Kasumi-1 (cell line): ENCODE data around the gene SMPD3.
"Not testable (repeated sequence)": the region's sequence is repeated elsewhere in the genome, so short reads cannot be mapped to it uniquely, and the experiment has no call there.

ENCODE experiments used
- DNase-seq, 2 experiments: peaks; one replicate each; lab custom pipeline; 2025; lab: John Stamatoyannopoulos, UW

Gene SMPD3

DNA sequence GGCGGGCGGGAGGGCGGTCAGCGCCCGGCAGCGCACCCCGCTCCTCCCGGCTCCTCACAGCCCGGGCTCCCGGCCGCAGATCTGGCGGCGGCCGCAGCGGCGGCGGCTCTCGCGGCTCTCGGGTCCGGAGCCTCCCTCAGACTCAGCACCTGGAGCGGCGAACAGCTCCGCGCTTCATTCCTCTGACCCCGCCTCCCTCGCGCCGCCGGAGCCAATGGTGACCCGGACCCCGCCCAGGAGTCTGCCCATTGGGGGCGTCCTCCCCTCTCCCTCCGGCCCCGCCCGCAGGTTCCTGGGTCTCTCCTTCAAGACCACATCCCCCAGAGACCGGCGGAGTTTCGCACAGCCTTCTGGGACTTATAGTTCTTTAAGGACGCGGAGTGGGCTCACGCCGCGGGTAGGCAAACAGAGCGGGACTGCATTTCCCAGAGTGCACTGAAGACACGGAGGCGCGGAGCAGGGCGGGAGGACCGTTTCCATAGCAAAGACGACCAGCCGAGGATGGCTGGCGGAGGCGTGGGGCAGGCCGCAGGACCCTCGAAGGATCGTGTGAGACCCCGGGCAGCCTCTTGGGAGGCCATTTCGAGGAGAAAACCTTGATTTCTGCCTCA is at the start of gene SMPD3:
TSS of gene SMPD3 (minus strand) at position 149 of the 611 bp plus-strand sequence. CDS start 76,327 bp downstream, outside the sequence.
- DNase-seq = peak; percentile 98

GRCh38 chr16:68496689-68497088 is 48.4 kb upstream of the SMPD3 start:
- DNase-seq = no peak

GRCh38 chr16:68494261-68494660 is 46.0 kb upstream of the SMPD3 start:
- DNase-seq = not testable (repeated sequence)

DNA sequence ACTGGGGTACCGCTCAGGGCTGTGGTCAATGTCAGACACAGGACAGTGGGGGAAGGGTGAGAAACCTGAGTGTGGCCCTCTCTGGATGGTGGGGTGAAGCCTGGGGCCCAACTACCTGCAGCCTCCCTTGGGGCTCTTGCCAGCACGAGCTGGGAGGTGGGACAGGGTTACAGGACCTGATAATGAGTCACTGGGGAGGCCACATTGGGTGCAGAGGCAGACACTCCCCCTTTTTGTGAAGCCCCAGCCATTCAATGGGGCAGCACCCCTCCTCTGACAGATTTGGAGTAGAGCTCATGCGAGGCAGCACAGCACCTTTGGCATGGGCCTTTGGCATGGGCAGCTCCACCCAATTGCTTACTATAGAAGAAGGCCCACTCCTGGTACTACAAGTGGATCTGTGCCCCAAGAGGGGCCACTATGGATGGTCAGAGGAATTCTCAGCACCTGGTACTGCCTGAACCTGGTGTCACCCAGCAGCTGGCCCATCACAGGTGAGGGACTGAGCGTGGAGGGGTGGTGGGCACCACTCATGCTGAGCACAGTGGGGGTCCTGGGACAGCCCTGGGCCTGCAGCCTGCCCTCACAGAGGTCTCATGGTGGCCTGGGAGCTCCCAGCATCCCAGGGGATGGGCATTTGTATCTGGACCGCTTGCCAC is 45.2 kb upstream of the SMPD3 start:
- no peak for DNase-seq

DNA sequence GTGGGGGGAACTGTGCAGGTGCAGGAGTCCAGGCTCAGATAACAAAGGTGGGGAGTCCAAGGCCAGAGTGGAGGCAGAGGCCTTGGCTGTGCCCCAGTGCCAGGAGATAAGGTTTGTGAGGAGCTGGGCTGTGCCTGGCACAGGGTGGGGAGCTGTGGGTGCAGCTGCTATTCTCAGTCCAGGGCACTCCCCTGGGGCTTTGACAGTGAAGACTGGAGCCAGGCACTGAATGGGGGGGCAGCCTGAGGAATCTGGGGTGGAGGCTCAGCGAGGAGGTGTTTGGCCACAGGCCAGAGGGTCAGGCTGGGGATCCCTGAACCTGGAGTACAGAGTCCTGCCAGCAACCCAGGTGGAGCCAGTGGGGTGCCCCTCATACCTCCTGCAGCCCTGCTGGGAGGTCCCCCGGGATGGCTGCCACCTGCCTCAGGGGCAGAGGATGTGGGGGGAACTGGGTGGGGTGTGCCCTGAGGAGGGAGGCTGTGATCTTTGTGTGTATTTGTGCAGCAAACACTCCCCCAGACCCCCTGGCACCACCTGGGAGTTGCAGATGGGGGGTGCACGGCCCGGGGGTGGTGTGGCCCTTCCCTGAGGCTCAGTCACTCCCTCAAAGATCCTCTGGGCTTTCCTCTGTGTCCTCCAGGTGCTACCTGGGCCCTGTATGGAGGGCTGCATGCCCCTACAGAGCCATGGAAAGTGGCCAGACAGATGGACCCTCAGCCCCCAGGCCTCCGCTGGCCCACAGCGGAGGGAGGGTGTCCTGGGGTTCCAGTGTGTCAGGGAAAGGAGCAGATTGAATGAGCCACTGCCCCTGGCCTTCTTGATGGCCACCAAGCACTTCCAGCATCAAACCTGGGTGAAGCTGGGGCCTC is 44.5 kb upstream of the SMPD3 start:
- no peak for DNase-seq

GRCh38 chr16:68492151-68492542 is 43.8 kb upstream of the SMPD3 start:
- DNase-seq = no peak

DNA sequence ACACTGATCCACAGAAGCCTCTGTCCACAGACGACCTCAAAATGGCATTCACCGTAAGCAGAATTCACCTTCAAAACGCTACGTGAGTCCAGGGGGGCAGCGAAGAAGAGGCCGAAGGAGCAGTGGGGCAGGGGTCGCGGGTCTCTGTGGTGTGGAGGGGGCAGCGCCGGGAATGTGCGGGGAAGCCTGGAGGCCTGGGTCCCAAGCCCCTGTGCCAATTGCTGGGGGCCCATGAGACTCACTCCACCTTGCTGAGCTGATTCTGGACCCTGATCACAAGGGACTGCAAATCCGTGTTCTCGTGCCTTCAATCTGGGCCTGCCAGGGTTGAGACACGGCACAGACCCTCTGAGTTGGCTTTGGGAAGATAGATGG is 43.3 kb upstream of the SMPD3 start:
- no peak for DNase-seq

- DNase-seq = no peak
These were observed 42.7 kb upstream of the SMPD3 start for GRCh38 chr16:68490829-68491575.

DNA sequence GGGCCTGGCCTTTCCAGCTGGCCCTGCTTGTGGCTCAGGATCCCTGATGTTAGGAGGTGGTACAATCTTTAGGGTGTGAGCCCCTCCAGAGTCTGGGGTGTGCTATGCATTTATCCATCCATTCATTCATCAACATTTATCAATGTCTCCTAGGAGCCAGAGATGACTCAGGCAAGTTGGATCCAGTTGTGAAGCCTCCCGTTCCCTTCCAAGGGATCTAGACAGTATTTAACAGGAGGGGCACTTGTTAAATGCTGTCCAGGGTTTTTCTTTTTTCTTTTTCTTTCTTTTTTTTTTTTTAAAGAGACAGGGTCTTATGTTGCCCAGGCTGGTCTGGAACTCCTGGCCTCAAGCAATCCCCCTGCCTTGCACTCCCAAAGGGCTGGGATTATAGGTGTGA is 42.0 kb upstream of the SMPD3 start:
- DNase-seq = no peak

DNA sequence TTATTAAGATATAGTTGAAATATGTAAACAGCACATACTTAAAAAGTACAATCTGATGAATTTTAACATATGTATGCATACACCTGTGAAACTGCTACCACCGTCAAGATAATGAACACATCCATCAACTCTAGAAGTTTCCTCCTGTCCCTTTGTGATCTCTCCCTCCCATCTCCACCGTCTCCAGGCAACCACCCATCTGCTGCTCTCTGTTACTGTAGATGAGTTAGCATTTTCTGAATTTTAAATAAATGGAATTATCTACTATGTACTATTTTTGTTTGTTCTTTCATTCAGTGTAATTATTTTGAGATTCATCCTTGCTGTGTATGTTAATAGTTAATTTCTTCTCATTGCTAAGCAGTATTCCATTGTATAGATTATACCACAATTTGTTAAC is 40.2 kb upstream of the SMPD3 start:
- no peak for DNase-seq

- DNase-seq = no peak
These were observed 39.4 kb upstream of the SMPD3 start for GRCh38 chr16:68487669-68488068.

GRCh38 chr16:68487203-68487514 is 38.9 kb upstream of the SMPD3 start:
- no peak for DNase-seq

DNA sequence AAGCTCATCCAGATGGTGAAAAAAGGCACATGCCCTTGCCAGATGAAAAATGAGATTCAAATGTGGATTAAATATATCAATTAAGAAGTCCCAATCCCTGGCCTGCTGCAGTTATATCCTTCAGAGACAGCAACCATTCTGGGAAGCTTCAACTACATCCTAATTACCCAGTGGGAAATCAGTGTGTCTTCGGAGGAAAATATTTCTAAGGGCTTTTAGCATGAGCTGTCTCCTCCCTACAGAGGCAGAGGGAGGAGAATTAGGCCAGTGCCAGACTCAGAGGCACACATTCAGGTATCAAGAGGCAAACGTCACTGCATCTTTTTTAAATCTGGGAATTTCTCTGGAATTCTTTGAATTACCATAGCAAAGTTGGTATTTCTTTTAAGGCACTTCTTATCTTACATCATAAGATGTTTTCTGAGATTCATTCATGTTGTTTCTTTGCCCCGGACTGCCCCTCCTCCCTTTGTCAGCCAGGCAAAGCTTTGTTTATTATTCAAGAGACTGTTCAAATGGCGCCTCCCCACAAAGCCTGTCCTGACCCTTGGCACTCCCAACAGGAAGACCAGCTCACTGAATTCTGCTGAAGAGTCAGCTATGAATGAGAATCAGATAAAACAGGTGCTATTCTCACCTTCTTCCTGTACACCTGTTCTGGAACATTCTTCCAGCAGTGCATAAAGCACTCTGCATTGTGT is 38.3 kb upstream of the SMPD3 start:
- DNase-seq = no peak

DNA sequence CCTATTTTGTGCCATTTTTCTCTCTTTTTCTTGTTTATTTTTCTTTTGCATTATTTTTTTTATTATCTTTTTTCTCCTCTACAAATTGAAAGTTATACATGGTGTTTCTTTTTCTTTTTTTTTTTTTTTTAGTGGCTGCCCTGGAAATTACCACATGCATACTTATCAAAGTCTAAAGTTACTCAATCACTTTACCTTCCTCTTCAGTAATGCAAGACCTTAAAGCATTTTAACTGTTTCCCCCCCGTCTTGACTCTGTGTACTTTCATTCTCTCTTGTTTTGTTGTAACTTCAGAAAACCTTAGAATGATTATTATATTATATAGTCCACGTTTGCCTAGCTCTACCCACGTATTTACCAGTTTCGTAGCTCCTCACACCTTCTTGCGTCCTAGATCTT is 33.3 kb upstream of the SMPD3 start:
- no peak for DNase-seq

- DNase-seq = no peak
These were observed 32.0 kb upstream of the SMPD3 start for GRCh38 chr16:68480084-68480995.

DNA sequence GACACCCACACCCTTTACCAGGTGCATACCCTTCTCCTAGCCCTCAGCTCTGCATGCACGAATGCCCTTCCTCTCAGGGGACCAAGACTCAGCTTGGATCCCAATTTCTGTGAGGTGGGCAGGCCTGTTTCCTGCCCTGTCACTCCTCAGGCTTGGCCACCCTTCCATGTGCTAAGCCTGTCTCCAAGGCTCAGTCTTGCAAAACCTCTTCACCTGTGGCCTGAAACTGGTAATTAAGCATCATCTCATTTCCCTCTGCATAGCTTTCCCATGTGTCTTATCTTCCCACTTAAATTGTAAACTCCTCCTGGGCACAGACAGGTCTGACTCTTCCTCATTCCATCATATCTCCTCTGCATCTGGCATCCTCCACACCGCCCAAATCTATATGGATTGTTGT is 31.0 kb upstream of the SMPD3 start:
- DNase-seq = peak; percentile 26 to 27

DNA sequence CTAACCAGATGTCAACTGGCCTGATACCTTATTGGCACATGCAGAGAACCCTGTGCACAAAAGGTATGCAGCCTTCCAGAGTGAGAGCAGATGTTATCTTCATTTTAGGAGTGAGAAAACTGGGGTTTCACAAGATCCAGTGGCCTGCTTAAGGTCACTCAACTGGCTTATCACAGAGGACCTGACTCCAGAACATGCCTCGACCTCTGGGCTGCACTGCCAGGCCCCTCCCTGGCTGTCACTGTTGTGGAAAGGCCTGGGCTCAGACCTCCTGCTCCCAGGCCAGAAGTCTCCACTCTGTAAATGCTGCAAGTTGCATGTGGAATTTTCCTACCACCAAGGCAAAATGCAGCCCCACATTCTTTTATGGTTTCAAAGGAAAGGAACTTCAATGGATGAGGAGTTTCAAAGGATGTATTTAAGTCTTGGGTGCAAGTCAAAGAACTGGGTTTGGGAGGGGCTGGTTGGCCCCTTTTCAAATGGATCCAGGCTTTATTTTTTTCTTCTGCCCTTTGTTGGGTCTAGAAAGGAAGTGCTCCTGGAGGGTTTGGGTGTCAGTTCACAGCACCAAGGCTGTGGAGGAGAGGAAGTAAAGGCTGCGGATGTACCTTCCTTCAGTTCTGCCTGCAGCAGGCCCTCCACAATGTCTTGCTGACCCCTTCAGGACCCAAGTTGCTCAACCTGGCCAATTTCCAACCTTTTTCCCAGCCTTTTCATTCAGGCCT is 30.4 kb upstream of the SMPD3 start:
- peak; percentile 39 to 65 for DNase-seq

- no peak for DNase-seq
These were observed 26.8 kb upstream of the SMPD3 start for GRCh38 chr16:68475071-68475470.

GRCh38 chr16:68473358-68474070 is 25.2 kb upstream of the SMPD3 start:
- peak; percentile 17 to 33 for DNase-seq
